Naive B cell (primary cell): Measurements from ENCODE around the gene MRPS7. TPM values are rescaled to one million over a fixed set of nuclear protein-coding genes. Genes with fewer than 3 reads are reported as not detected.

ENCODE experiments used
- ATAC-seq, 2 donors: fragments of 150-1000 bp; cut with Tn5 transposase; 2 replicates each; pipeline ENCODE4 v1.10.0; 2021; ENCODE audit warnings: low read depth in 2 of 2, mild to moderate bottlenecking in 2 of 2, moderate library complexity in 2 of 2
- DNase-seq: peaks from one replicate; pipeline ENCODE4 v3.0.0; 2022
- H3K27ac Mint-ChIP-seq, 6 donors: one replicate each; pipeline ENCODE4 v1.8.0; 2020 to 2022; ENCODE audit warnings: mild to moderate bottlenecking in 6 of 6, mixed read lengths in 6 of 6, moderate library complexity in 5 of 6, inconsistent platforms in 2 of 6
- H3K27me3 Mint-ChIP-seq, 3 donors: one replicate each; pipeline ENCODE4 v1.8.0; 2021 to 2022; ENCODE audit warnings: mixed read lengths in 3 of 3, mild to moderate bottlenecking in 1 of 3
- H3K36me3 Mint-ChIP-seq, 2 donors: one replicate each; pipeline ENCODE4 v1.8.0; 2020 to 2022; ENCODE audit warnings: mixed read lengths in 2 of 2, inconsistent platforms in 1 of 2, mild to moderate bottlenecking in 1 of 2
- H3K4me1 Mint-ChIP-seq, 3 donors: one replicate each; pipeline ENCODE4 v1.8.0; 2020 to 2022; ENCODE audit warnings: mixed read lengths in 3 of 3, inconsistent platforms in 1 of 3, mild to moderate bottlenecking in 1 of 3, moderate library complexity in 1 of 3
- H3K4me3 Mint-ChIP-seq, 8 donors: one replicate each; pipeline ENCODE4 v1.8.0; 2020 to 2022; ENCODE audit warnings: mild to moderate bottlenecking in 8 of 8, mixed read lengths in 8 of 8, moderate library complexity in 8 of 8, inconsistent platforms in 2 of 8
- H3K9me3 Mint-ChIP-seq, 7 donors: one replicate each; pipeline ENCODE4 v1.8.0; 2020 to 2022; ENCODE audit warnings: mixed read lengths in 7 of 7, mild to moderate bottlenecking in 5 of 7, inconsistent platforms in 2 of 7, moderate library complexity in 1 of 7
- polyA plus RNA-seq, 6 donors: library from polyadenylated mRNA; unstranded; fragments of 300-500 nt; fragmentation: Illumina TruSeq; gene quantifications; one replicate each; pipeline ENCODE4 v1.2.3, GENCODE V29; 2021; ENCODE audit warnings: low read depth in 6 of 6

MRPS7 gene
- polyA plus RNA-seq, 6 donors from 2014 or later = 70.1 to 103 (median 94.4) TPM

DNA sequence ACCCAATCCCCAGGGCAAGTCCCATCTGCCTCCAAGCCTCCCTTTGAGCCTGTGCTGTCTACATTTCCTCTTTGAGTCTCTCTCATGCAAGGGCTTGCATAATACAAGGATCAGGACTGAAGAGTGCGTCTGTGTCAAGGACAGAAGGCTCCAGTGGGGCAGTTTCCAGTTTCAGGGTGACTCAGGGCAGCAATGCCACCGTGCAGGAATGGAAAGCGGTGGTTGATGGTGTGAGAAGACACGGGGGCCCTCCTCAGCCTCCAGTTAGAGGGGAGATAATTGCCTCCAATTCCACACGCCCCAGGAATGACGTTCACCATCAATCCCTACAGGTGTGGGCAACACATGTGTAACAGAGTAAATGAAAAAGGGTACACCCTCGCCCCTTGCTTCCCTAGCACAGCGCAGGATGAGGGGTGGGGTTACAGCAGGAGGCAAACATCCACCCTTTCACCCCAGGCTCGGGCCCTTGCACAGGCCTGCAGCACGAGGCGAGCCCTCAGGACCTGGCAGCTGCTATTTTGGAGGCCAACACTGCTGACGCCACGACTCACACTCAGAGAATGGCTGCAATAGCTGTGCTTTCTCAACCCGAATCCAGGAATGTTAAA is 52.4 kb downstream of the MRPS7 start:
- Mint-ChIP-seq H3K27ac (peak overlapping the region; percentile 58 to 97 (median 88)), H3K36me3 (no peaks in the 10 kb centered on the region), H3K4me1 (peaks cover 27 to 59% (median 38%) of the 10 kb centered on the region in 3 donors), H3K4me3 (peak overlapping the region in 5 of 8 donors; percentile 1 to 68 (median 47)), H3K27me3 (no peaks in the 10 kb centered on the region), H3K9me3 (no peaks in the 10 kb centered on the region)
- DNase-seq = no peak
- ATAC-seq = no peak

DNA sequence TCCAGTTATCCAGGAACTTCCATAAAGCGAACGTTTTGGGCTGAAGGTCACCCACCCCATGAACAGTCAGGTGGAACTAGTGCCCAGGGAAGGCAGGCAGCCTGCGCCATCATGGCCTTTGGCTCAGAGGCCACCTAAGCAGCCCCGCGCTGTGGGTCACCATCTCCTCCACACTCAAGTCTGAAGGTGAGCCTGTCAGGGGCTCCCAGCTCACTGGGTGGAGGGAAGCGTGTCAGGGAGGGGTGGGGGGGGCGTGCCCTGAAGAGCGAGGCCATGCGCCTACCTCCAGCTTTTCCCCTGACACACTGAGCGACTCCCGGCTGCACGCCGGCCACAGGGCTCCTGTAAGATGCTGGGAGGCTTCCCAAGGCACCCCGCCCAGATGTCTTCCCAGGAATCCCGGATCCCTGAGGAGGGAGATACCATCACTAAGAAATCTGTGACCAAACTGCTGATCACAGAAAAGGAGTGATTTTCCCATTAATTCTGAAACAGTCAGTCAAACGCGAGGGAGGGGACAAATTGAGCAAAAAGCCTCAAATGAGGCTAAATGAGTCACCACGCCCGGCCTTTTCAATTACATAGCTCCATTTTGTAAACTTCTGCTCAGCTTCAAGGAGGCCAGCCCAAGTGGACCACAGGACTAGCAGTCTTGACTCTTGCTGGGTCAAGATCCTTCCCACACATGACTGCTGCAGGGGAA is 54.0 kb downstream of the MRPS7 start:
- H3K9me3 Mint-ChIP-seq = no peaks in the 10 kb centered on the region
- H3K4me1 Mint-ChIP-seq = peaks cover 25 to 64% (median 37%) of the 10 kb centered on the region in 3 donors
- no peaks in the 10 kb centered on the region for H3K27me3 Mint-ChIP-seq
- ATAC-seq (no peak), DNase-seq (no peak)
- H3K27ac Mint-ChIP-seq = peak overlapping the region in 4 of 6 donors; percentile 51 to 89 (median 74)
- H3K36me3 Mint-ChIP-seq = peaks cover 0 to 9% of the 10 kb centered on the region in 2 donors
- peak overlapping the region in 1 of 8 donors; percentile 42 for H3K4me3 Mint-ChIP-seq

Other genes starting within 250 kb of the MRPS7 start
- 10 to 100 TPM; 32.4 to 47.3 (median 39.6) TPM for gene MRPL58, start 249.2 kb upstream of the MRPS7 start, polyA plus RNA-seq
- 100 to 1,000 TPM; 191 to 306 (median 269) TPM for gene ATP5PD, start 214.9 kb upstream of the MRPS7 start, polyA plus RNA-seq
- 1 to 10 TPM; 2.9 to 9.8 (median 4.8) TPM for gene KCTD2, start 214.7 kb upstream of the MRPS7 start, polyA plus RNA-seq
- gene SLC16A5, start 173.9 kb upstream of the MRPS7 start, polyA plus RNA-seq = 1 to 10 TPM; 1.1 to 4.0 (median 2.1) TPM
- gene ARMC7, start 151.9 kb upstream of the MRPS7 start, polyA plus RNA-seq = 1 to 10 TPM; 2.0 to 6.0 (median 4.5) TPM
- gene NT5C, start 130.1 kb upstream of the MRPS7 start, polyA plus RNA-seq = 100 to 1,000 TPM in 3 of 6 donors, 10 to 100 TPM in 3; 85.0 to 136 (median 111) TPM
- gene JPT1, start 107.4 kb upstream of the MRPS7 start, polyA plus RNA-seq = 10 to 100 TPM; 56.8 to 80.5 (median 72.7) TPM
- gene SUMO2, start 78.9 kb upstream of the MRPS7 start, polyA plus RNA-seq = 100 to 1,000 TPM; 260 to 424 (median 363) TPM
- gene NUP85, start 56.2 kb upstream of the MRPS7 start, polyA plus RNA-seq = 10 to 100 TPM; 11.7 to 41.1 (median 33.4) TPM
- 10 to 100 TPM in 5 of 6 donors, 1 to 10 TPM in 1; 4.5 to 31.6 (median 13.7) TPM for gene GGA3, start 273 bp upstream of the MRPS7 start, polyA plus RNA-seq
- 100 to 1,000 TPM in 5 of 6 donors, 10 to 100 TPM in 1; 95.1 to 133 (median 105) TPM for gene MIF4GD, start 9.4 kb downstream of the MRPS7 start, polyA plus RNA-seq
- gene SLC25A19, start 27.6 kb downstream of the MRPS7 start, polyA plus RNA-seq = 10 to 100 TPM; 26.1 to 41.8 (median 31.3) TPM
- gene GRB2, start 143.8 kb downstream of the MRPS7 start, polyA plus RNA-seq = 100 to 1,000 TPM; 281 to 361 (median 305) TPM
- 10 to 100 TPM in 2 of 6 donors, 1 to 10 TPM in 4; 6.3 to 25.9 (median 9.0) TPM for gene TMEM94, start 194.8 kb downstream of the MRPS7 start, polyA plus RNA-seq